ENCODE measurements around the gene ATRN. TPM values are rescaled to one million over a fixed set of nuclear protein-coding genes. Genes with fewer than 3 reads are reported as not detected.

Gene ATRN
- total RNA-seq, 2 donors from 2014 or later, result 15.7 to 16.5 TPM

- H3K27ac Mint-ChIP-seq, result no peak overlapping the region
- H3K4me1 Mint-ChIP-seq (ENCODE audit: low read depth in 2 of 2), result no peaks in the 10 kb centered on the region
- no peaks in the 10 kb centered on the region for H3K9me3 Mint-ChIP-seq
- ATAC-seq (no peak), DNase-seq (ENCODE audit: low spot score) (no peak)
- peaks cover 10 to 17% of the 10 kb centered on the region in 2 donors for H3K27me3 Mint-ChIP-seq
- no peaks in the 10 kb centered on the region for H3K36me3 Mint-ChIP-seq
- no peak overlapping the region for H3K4me3 Mint-ChIP-seq
Observed at GRCh38 chr20:3452690-3453089, 18.1 kb upstream of the ATRN start.

- Mint-ChIP-seq H3K4me3 (no peak overlapping the region), H3K36me3 (no peaks in the 10 kb centered on the region), H3K9me3 (no peaks in the 10 kb centered on the region), H3K4me1 (ENCODE audit: low read depth in 2 of 2) (no peaks in the 10 kb centered on the region), H3K27ac (no peak overlapping the region), H3K27me3 (peaks cover 14 to 22% of the 10 kb centered on the region in 2 donors)
- no peak for DNase-seq (ENCODE audit: low spot score)
- ATAC-seq, result no peak
Observed at GRCh38 chr20:3454831-3455230, 16.0 kb upstream of the ATRN start.

- H3K27me3 Mint-ChIP-seq, result peaks cover 14 to 24% of the 10 kb centered on the region in 2 donors
- ATAC-seq (no peak), DNase-seq (ENCODE audit: low spot score) (no peak)
- no peaks in the 10 kb centered on the region for H3K36me3 Mint-ChIP-seq
- H3K4me1 Mint-ChIP-seq (ENCODE audit: low read depth in 2 of 2), result no peaks in the 10 kb centered on the region
- H3K9me3 Mint-ChIP-seq, result no peaks in the 10 kb centered on the region
- H3K4me3 Mint-ChIP-seq, result no peak overlapping the region
- H3K27ac Mint-ChIP-seq, result no peak overlapping the region
Observed at GRCh38 chr20:3456648-3457047, 14.2 kb upstream of the ATRN start.

GRCh38 chr20:3459881-3460307, 10.9 kb upstream of the ATRN start:
- Mint-ChIP-seq H3K27me3 (peaks cover 15 to 20% of the 10 kb centered on the region in 2 donors), H3K4me1 (ENCODE audit: low read depth in 2 of 2) (no peaks in the 10 kb centered on the region), H3K4me3 (no peak overlapping the region), H3K9me3 (no peaks in the 10 kb centered on the region), H3K36me3 (no peaks in the 10 kb centered on the region), H3K27ac (no peak overlapping the region)
- DNase-seq (ENCODE audit: low spot score) (no peak), ATAC-seq (no peak)

GRCh38 chr20:3461211-3461771, 9.5 kb upstream of the ATRN start:
- ATAC-seq, result no peak
- H3K36me3 Mint-ChIP-seq, result no peaks in the 10 kb centered on the region

GRCh38 chr20:3461911-3462677, 8.7 kb upstream of the ATRN start:
- ATAC-seq (no peak), DNase-seq (ENCODE audit: low spot score) (no peak)
- H3K27ac Mint-ChIP-seq, result no peak overlapping the region
- no peaks in the 10 kb centered on the region for H3K4me1 Mint-ChIP-seq (ENCODE audit: low read depth in 2 of 2)
- H3K27me3 Mint-ChIP-seq, result peaks cover 22 to 28% of the 10 kb centered on the region in 2 donors
- H3K36me3 Mint-ChIP-seq, result no peaks in the 10 kb centered on the region
- no peaks in the 10 kb centered on the region for H3K9me3 Mint-ChIP-seq
- H3K4me3 Mint-ChIP-seq, result no peak overlapping the region

More at GRCh38 chr20:3461211-3461771, 9.5 kb upstream of the ATRN start:
- Mint-ChIP-seq H3K9me3 (no peaks in the 10 kb centered on the region), H3K4me1 (ENCODE audit: low read depth in 2 of 2) (no peaks in the 10 kb centered on the region), H3K4me3 (no peak overlapping the region), H3K27ac (no peak overlapping the region), H3K27me3 (peaks cover 18 to 22% of the 10 kb centered on the region in 2 donors)
- DNase-seq (ENCODE audit: low spot score), result no peak

GRCh38 chr20:3464166-3464565, 6.7 kb upstream of the ATRN start:
- Mint-ChIP-seq H3K4me1 (ENCODE audit: low read depth in 2 of 2) (no peaks in the 10 kb centered on the region), H3K27ac (no peak overlapping the region), H3K36me3 (no peaks in the 10 kb centered on the region), H3K4me3 (no peak overlapping the region), H3K9me3 (no peaks in the 10 kb centered on the region), H3K27me3 (peaks cover 15 to 21% of the 10 kb centered on the region in 2 donors)
- no peak for DNase-seq (ENCODE audit: low spot score)
- ATAC-seq, result no peak

- ATAC-seq (no peak), DNase-seq (ENCODE audit: low spot score) (no peak)
- peaks cover 13 to 21% of the 10 kb centered on the region in 2 donors for H3K27me3 Mint-ChIP-seq
- H3K4me3 Mint-ChIP-seq, result no peak overlapping the region
- H3K27ac Mint-ChIP-seq, result no peak overlapping the region
- H3K4me1 Mint-ChIP-seq (ENCODE audit: low read depth in 2 of 2), result peaks cover 0 to 3% of the 10 kb centered on the region in 2 donors
- no peaks in the 10 kb centered on the region for H3K9me3 Mint-ChIP-seq
- no peaks in the 10 kb centered on the region for H3K36me3 Mint-ChIP-seq
Observed at GRCh38 chr20:3465301-3465700, 5.5 kb upstream of the ATRN start.

GRCh38 chr20:3470208-3470626, 601 bp upstream of the ATRN start:
- Mint-ChIP-seq H3K27me3 (peaks cover 7 to 11% of the 10 kb centered on the region in 2 donors), H3K4me1 (ENCODE audit: low read depth in 2 of 2) (peaks cover 28 to 30% of the 10 kb centered on the region in 2 donors), H3K4me3 (peak overlapping the region; percentile 92), H3K9me3 (no peaks in the 10 kb centered on the region), H3K36me3 (no peaks in the 10 kb centered on the region), H3K27ac (peak overlapping the region; percentile 67 to 82)
- no peak for DNase-seq (ENCODE audit: low spot score)
- no peak for ATAC-seq

GRCh38 chr20:3471397-3472021, 691 bp downstream of the ATRN start:
- H3K9me3 Mint-ChIP-seq, result no peaks in the 10 kb centered on the region
- H3K4me1 Mint-ChIP-seq (ENCODE audit: low read depth in 2 of 2), result peaks cover 28 to 30% of the 10 kb centered on the region in 2 donors
- H3K4me3 Mint-ChIP-seq, result peak overlapping the region; percentile 92
- no peaks in the 10 kb centered on the region for H3K36me3 Mint-ChIP-seq
- DNase-seq (ENCODE audit: low spot score) (no peak), ATAC-seq (no peak)
- H3K27ac Mint-ChIP-seq, result peak overlapping the region; percentile 67 to 87
- H3K27me3 Mint-ChIP-seq, result peaks cover 4 to 5% of the 10 kb centered on the region in 2 donors

GRCh38 chr20:3472105-3472504, 1.3 kb downstream of the ATRN start:
- no peaks in the 10 kb centered on the region for H3K27me3 Mint-ChIP-seq
- H3K4me1 Mint-ChIP-seq (ENCODE audit: low read depth in 2 of 2), result peaks cover 28 to 30% of the 10 kb centered on the region in 2 donors
- peak overlapping the region; percentile 67 to 87 for H3K27ac Mint-ChIP-seq
- H3K4me3 Mint-ChIP-seq, result peak overlapping the region; percentile 92
- no peak for DNase-seq (ENCODE audit: low spot score)
- H3K9me3 Mint-ChIP-seq, result no peaks in the 10 kb centered on the region
- no peaks in the 10 kb centered on the region for H3K36me3 Mint-ChIP-seq
- no peak for ATAC-seq

- DNase-seq (ENCODE audit: low spot score), result no peak
- Mint-ChIP-seq H3K4me3 (peak overlapping the region; percentile 36), H3K36me3 (no peaks in the 10 kb centered on the region)
Observed at GRCh38 chr20:3473324-3473723, 2.5 kb downstream of the ATRN start.

GRCh38 chr20:3473944-3474343, 3.1 kb downstream of the ATRN start:
- ATAC-seq (no peak), DNase-seq (ENCODE audit: low spot score) (no peak)
- Mint-ChIP-seq H3K4me3 (peak overlapping the region; percentile 36), H3K36me3 (no peaks in the 10 kb centered on the region), H3K27me3 (no peaks in the 10 kb centered on the region), H3K27ac (peak overlapping the region in 1 of 2 donors; percentile 24), H3K4me1 (ENCODE audit: low read depth in 2 of 2) (peaks cover 32 to 35% of the 10 kb centered on the region in 2 donors), H3K9me3 (no peaks in the 10 kb centered on the region)

More at GRCh38 chr20:3473324-3473723, 2.5 kb downstream of the ATRN start:
- H3K9me3 Mint-ChIP-seq, result no peaks in the 10 kb centered on the region
- no peak for ATAC-seq
- peak overlapping the region in 1 of 2 donors; percentile 24 for H3K27ac Mint-ChIP-seq
- H3K4me1 Mint-ChIP-seq (ENCODE audit: low read depth in 2 of 2), result peaks cover 32 to 35% of the 10 kb centered on the region in 2 donors
- no peaks in the 10 kb centered on the region for H3K27me3 Mint-ChIP-seq
